ENCODE results near the gene HNRNPA0. TPM values are rescaled to one million over a fixed set of nuclear protein-coding genes. Genes with fewer than 3 reads are reported as not detected.

Gene HNRNPA0
- total RNA-seq, 1 experiment from 2014 or later: 33.3 TPM

- Histone ChIP-seq H3K4me3 (ENCODE audit: low read depth in 2 of 2, low read length in 2 of 2) (no peak overlapping the region), H3K9me3 (ENCODE audit: control insufficient read depth, insufficient read depth, low read depth, low read length) (no peaks in the 10 kb centered on the region), H3K27me3 (ENCODE audit: control insufficient read depth, insufficient read depth, low read length) (no peaks in the 10 kb centered on the region), H3K27ac (ENCODE audit: low read length) (no peak overlapping the region), H3K36me3 (ENCODE audit: control insufficient read depth, insufficient read depth, low read length) (no peaks in the 10 kb centered on the region), H3K4me1 (ENCODE audit: control insufficient read depth, insufficient read depth, low read length) (no peaks in the 10 kb centered on the region)
- ATAC-seq (no peak), DNase-seq (ENCODE audit: low read depth, low spot score) (no peak)
- in situ Hi-C loops (cut with HindIII; ENCODE audit: low pct_unique_long_range_greater_than_20kb, low sequenced_read_pairs): no loop called here
- BruUV-seq (replicated peaks): no TSS peak
- TF ChIP-seq SIN3A (IDR thresholded peaks at IDR 0.05; ENCODE audit: borderline replicate concordance, insufficient read depth, low read depth, low read length) (no peak), TCF7L2 (IDR thresholded peaks at IDR 0.05; ENCODE audit: low read depth, low read length) (no peak), POLR2AphosphoS5 (IDR thresholded peaks at IDR 0.05; ENCODE audit: low read depth, low read length) (no peak)
- CTCF ChIA-PET: no interaction called here
- POLR2A ChIA-PET: no interaction called here
- intact Hi-C loops (cut with micrococcal nuclease; ENCODE audit: unreplicated experiment): no loop called here
These were observed 44.1 kb downstream of the HNRNPA0 start for GRCh38 chr5:137710086-137710485.

- ChIA-PET POLR2A (no interaction called here), CTCF (no interaction called here)
- in situ Hi-C loops (cut with HindIII; ENCODE audit: low pct_unique_long_range_greater_than_20kb, low sequenced_read_pairs) (no loop called here), intact Hi-C loops (cut with micrococcal nuclease; ENCODE audit: unreplicated experiment) (no loop called here)
- DNase-seq (ENCODE audit: low read depth, low spot score) (no peak), ATAC-seq (no peak)
- Histone ChIP-seq H3K27ac (ENCODE audit: low read length) (no peak overlapping the region), H3K27me3 (ENCODE audit: control insufficient read depth, insufficient read depth, low read length) (no peaks in the 10 kb centered on the region), H3K9me3 (ENCODE audit: control insufficient read depth, insufficient read depth, low read depth, low read length) (no peaks in the 10 kb centered on the region), H3K4me1 (ENCODE audit: control insufficient read depth, insufficient read depth, low read length) (no peaks in the 10 kb centered on the region), H3K4me3 (ENCODE audit: low read depth in 2 of 2, low read length in 2 of 2) (no peak overlapping the region), H3K36me3 (ENCODE audit: control insufficient read depth, insufficient read depth, low read length) (no peaks in the 10 kb centered on the region)
- BruUV-seq (replicated peaks): no TSS peak
- no peak for TF ChIP-seq REST (IDR thresholded peaks at IDR 0.05; ENCODE audit: insufficient read depth in 1 of 2, low read depth in 2 of 2, low read length in 1 of 2)
- no peak for TF ChIP-seq TCF7L2 (IDR thresholded peaks at IDR 0.05; ENCODE audit: low read depth, low read length)
- no peak for TF ChIP-seq CTCF (IDR thresholded peaks at IDR 0.05)
- TF ChIP-seq SIN3A (IDR thresholded peaks at IDR 0.05; ENCODE audit: borderline replicate concordance, insufficient read depth, low read depth, low read length): no peak
- no peak for TF ChIP-seq POLR2AphosphoS5 (IDR thresholded peaks at IDR 0.05; ENCODE audit: low read depth, low read length)
These were observed 45.2 kb downstream of the HNRNPA0 start for GRCh38 chr5:137708796-137709559.

GRCh38 chr5:137708062-137708461 lies 46.1 kb downstream of the HNRNPA0 start:
- no TSS peak for BruUV-seq (replicated peaks)
- no peak for ATAC-seq

More at GRCh38 chr5:137708062-137708461, 46.1 kb downstream of the HNRNPA0 start:
- CTCF ChIA-PET: no interaction called here
- intact Hi-C loops (cut with micrococcal nuclease; ENCODE audit: unreplicated experiment) (no loop called here), in situ Hi-C loops (cut with HindIII; ENCODE audit: low pct_unique_long_range_greater_than_20kb, low sequenced_read_pairs) (no loop called here)
- no peaks in the 10 kb centered on the region for H3K36me3 ChIP-seq (ENCODE audit: control insufficient read depth, insufficient read depth, low read length)
- no peaks in the 10 kb centered on the region for H3K27me3 ChIP-seq (ENCODE audit: control insufficient read depth, insufficient read depth, low read length)
- H3K4me1 ChIP-seq (ENCODE audit: control insufficient read depth, insufficient read depth, low read length): no peaks in the 10 kb centered on the region
- H3K4me3 ChIP-seq (ENCODE audit: low read depth in 2 of 2, low read length in 2 of 2): no peak overlapping the region
- no peaks in the 10 kb centered on the region for H3K9me3 ChIP-seq (ENCODE audit: control insufficient read depth, insufficient read depth, low read depth, low read length)
- TF ChIP-seq REST (IDR thresholded peaks at IDR 0.05; ENCODE audit: insufficient read depth in 1 of 2, low read depth in 2 of 2, low read length in 1 of 2) (no peak), TCF7L2 (IDR thresholded peaks at IDR 0.05; ENCODE audit: low read depth, low read length) (no peak), CTCF (IDR thresholded peaks at IDR 0.05) (no peak), POLR2AphosphoS5 (IDR thresholded peaks at IDR 0.05; ENCODE audit: low read depth, low read length) (no peak), SIN3A (IDR thresholded peaks at IDR 0.05; ENCODE audit: borderline replicate concordance, insufficient read depth, low read depth, low read length) (no peak)
- POLR2A ChIA-PET: no interaction called here
- no peak for DNase-seq (ENCODE audit: low read depth, low spot score)
- no peak overlapping the region for H3K27ac ChIP-seq (ENCODE audit: low read length)

Data from Panc1 (cell line).